ENCODE data around the gene FAM229B. TPM values are rescaled to one million over a fixed set of nuclear protein-coding genes. Genes with fewer than 3 reads are reported as not detected.
"Not testable (repeated sequence)": the region's sequence is repeated elsewhere in the genome, so short reads cannot be mapped to it uniquely, and the experiment has no call there.

The FAM229B gene
- total RNA-seq, 1 donor from 2014 or later: 9.4 TPM

GRCh38 chr6:112062966-112063365 is 24.4 kb upstream of the FAM229B start:
- DNase-seq (ENCODE audit: low spot score): no peak

GRCh38 chr6:112065426-112065986 is 21.9 kb upstream of the FAM229B start:
- peak; percentile 50 for DNase-seq (ENCODE audit: low spot score)

GRCh38 chr6:112066606-112067005 is 20.8 kb upstream of the FAM229B start:
- DNase-seq (ENCODE audit: low spot score): no peak

GRCh38 chr6:112081569-112081968 is 5.8 kb upstream of the FAM229B start:
- no peak for DNase-seq (ENCODE audit: low spot score)

- no peak for DNase-seq (ENCODE audit: low spot score)
These were observed 1.9 kb upstream of the FAM229B start for GRCh38 chr6:112085286-112086065.

- DNase-seq (ENCODE audit: low spot score): peak; percentile 64
These were observed 651 bp upstream of the FAM229B start for GRCh38 chr6:112086744-112087135.

- DNase-seq (ENCODE audit: low spot score): no peak
These were observed 525 bp downstream of the FAM229B start for GRCh38 chr6:112087916-112088315.

GRCh38 chr6:112096901-112097300 is 9.5 kb downstream of the FAM229B start:
- DNase-seq (ENCODE audit: low spot score): no peak

GRCh38 chr6:112100561-112100960 is 13.2 kb downstream of the FAM229B start:
- no peak for DNase-seq (ENCODE audit: low spot score)

- DNase-seq (ENCODE audit: low spot score): not testable (repeated sequence)
These were observed 18.6 kb downstream of the FAM229B start for GRCh38 chr6:112106026-112106425.

- no peak for DNase-seq (ENCODE audit: low spot score)
These were observed 19.2 kb downstream of the FAM229B start for GRCh38 chr6:112106562-112106961.

- no peak for DNase-seq (ENCODE audit: low spot score)
These were observed 21.9 kb downstream of the FAM229B start for GRCh38 chr6:112109262-112109661.

- no peak for DNase-seq (ENCODE audit: low spot score)
These were observed 26.0 kb downstream of the FAM229B start for GRCh38 chr6:112113431-112113830.

GRCh38 chr6:112113918-112114317 is 26.5 kb downstream of the FAM229B start:
- no peak for DNase-seq (ENCODE audit: low spot score)

GRCh38 chr6:112114577-112115223 is 27.3 kb downstream of the FAM229B start:
- DNase-seq (ENCODE audit: low spot score): no peak

- no peak for DNase-seq (ENCODE audit: low spot score)
These were observed 28.8 kb downstream of the FAM229B start for GRCh38 chr6:112116221-112116620.

- no peak for DNase-seq (ENCODE audit: low spot score)
These were observed 30.2 kb downstream of the FAM229B start for GRCh38 chr6:112117554-112117953.

- no peak for DNase-seq (ENCODE audit: low spot score)
These were observed 30.6 kb downstream of the FAM229B start for GRCh38 chr6:112118034-112118433.

GRCh38 chr6:112122756-112123155 is 35.4 kb downstream of the FAM229B start:
- DNase-seq (ENCODE audit: low spot score): no peak

GRCh38 chr6:112123982-112124381 is 36.6 kb downstream of the FAM229B start:
- no peak for DNase-seq (ENCODE audit: low spot score)

- DNase-seq (ENCODE audit: low spot score): no peak
These were observed 40.8 kb downstream of the FAM229B start for GRCh38 chr6:112128208-112128607.

- no peak for DNase-seq (ENCODE audit: low spot score)
These were observed 43.5 kb downstream of the FAM229B start for GRCh38 chr6:112130878-112131277.

- no peak for DNase-seq (ENCODE audit: low spot score)
These were observed 51.7 kb downstream of the FAM229B start for GRCh38 chr6:112139052-112139451.
